ENCODE results near the gene PHKB.
"Not testable (repeated sequence)": the region's sequence is repeated elsewhere in the genome, so short reads cannot be mapped to it uniquely, and the experiment has no call there.

PHKB gene

GRCh38 chr16:47511882-47512281 lies 50.8 kb downstream of the PHKB start:
- no peak for DNase-seq

DNA sequence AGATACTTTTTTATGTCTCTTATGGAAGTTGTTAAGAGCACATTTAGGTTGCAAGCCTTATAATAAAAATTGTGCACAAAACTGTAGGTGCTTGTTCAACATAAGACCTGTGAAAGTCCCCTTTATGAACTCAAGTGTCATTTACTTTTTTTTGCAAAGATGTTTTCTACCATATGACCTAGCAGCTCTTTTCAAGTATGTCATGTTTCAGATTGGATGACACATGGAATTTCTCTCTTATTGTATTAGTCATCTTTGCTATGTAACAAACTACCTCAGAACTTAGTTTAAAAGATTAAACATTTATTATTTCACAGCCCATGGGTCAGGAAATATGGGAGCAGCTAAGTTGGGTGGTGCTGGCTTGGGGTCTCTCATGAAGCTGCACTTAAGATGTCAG lies 57.9 kb downstream of the PHKB start:
- no peak for DNase-seq

GRCh38 chr16:47519546-47519945 lies 58.4 kb downstream of the PHKB start:
- no peak for DNase-seq

DNA sequence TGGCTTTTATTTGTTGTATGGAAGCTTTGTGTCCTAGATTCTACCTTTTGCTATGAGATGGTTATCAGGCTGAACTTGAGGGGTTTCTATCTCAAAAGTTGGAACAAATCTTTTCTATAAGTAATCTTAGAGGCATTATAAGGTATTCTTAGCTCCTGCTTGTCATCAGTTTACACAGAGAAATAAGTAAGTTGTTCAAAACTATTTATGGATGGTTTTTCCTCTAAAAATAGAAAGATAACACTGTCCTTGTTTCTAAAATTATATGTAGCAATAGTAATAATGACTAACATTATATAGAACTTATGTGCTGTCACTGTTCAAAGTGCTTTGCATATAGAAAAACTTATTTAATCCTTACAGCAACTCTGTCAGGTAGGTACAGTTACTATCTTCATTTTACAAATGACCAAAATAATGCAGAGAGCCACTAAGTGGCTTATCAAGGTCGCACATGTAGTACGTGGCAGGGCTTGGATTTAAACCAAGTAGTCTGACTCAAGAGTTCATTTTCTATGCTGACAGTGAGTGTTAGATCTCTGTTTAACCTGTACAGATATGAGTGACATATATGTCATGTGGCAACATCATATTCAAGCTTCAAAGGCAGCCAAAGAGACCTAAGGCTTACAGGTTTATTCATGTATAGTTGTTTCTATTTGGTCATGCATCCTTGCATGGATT lies 59.0 kb downstream of the PHKB start:
- no peak for DNase-seq

DNA sequence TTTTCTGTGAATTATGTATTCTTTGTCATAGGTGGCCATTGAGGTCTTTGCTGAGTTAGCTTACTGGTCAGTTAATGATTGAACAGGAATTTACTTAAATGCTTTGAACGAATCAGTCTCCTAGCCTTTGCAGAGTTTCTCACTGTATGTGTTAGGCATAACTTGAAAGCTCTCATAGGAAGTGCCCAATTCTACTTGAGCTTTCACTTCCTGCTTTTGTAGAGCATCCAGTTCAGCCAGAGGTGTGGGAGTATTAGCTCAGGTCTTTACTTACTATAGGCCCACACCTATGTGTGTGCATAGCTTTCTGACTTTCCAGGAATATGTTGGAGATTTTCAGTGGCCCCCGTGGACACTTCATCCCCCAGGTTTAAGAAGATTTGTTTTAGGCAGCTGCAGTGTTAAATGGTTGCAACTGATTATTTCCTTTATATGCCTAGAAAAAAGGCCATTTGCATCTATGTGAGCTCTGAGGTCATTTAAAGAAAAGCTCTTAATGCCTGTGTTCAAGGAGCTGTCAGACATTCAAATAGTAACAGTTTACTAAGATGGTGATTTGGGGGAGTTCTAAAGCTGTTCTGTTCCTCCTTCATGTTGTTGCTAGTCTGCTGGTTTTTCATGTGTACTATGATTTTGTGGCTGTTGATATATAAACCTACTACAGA lies 62.3 kb downstream of the PHKB start:
- DNase-seq, result no peak

- DNase-seq, result no peak
Measured at GRCh38 chr16:47524007-47524405, 62.9 kb downstream of the PHKB start.

DNA sequence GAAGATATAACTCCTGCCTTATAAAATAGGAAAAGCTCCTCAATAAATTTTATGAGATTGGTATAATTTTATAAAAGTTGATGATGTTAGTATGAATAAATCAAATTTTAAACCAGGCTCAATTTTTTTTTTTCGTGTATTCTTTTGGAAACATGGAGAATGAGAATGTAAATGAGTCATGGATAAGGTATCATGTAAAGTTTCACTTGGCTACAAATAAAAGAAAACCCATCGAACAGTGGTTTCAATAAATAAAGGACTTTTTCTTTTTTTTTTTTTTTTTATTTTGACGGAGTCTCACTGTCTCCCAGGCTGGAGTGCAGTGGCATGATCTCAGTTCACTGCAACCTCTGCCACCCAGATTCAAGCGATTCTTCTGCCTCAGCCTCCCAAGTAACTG lies 67.3 kb downstream of the PHKB start:
- DNase-seq, result no peak

- no peak for DNase-seq
Measured at GRCh38 chr16:47533744-47534292, 72.7 kb downstream of the PHKB start.

GRCh38 chr16:47538472-47538871 lies 77.3 kb downstream of the PHKB start:
- DNase-seq, result no peak

GRCh38 chr16:47539707-47540670 lies 78.9 kb downstream of the PHKB start:
- not testable (repeated sequence) for DNase-seq

GRCh38 chr16:47541135-47541534 lies 80.0 kb downstream of the PHKB start:
- DNase-seq, result not testable (repeated sequence)

GRCh38 chr16:47544255-47544654 lies 83.1 kb downstream of the PHKB start:
- DNase-seq, result not testable (repeated sequence)

DNA sequence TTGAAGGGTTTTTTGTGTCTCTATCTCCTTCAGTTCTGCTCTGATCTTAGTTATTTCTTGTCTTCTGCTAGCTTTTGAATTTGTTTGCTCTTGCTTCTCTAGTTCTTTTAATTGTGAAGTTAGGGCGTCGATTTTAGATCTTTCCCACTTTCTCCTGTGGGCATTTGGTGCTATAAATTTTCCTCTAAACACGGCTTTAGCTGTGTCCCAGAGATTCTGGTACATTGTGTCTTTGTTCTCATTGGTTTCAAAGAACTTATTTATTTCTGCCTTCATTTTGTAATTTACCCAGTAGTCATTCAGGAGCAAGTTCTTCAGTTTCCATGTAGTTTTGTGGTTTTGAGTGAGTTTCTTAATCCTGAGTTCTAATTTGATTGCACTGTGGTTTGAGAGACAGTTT lies 90.1 kb downstream of the PHKB start:
- not testable (repeated sequence) for DNase-seq

DNA sequence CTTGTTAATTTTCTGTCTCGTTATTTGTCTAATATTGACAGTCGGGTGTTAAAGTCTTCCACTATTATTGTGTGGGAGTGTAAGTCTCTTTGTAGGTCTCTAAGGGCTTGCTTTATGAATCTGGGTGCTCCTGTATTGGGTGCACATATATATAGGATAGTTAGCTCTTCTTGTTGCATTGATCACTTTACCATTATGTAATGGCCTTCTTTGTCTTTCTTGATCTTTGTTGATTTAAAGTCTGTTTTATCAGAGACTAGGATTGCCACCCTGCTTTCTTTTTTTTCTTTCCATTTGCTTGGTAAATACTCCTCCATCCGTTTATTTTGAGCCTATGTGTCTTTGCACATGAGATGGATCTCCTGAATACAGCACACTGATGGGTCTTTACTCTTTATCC lies 90.6 kb downstream of the PHKB start:
- DNase-seq, result not testable (repeated sequence)

DNA sequence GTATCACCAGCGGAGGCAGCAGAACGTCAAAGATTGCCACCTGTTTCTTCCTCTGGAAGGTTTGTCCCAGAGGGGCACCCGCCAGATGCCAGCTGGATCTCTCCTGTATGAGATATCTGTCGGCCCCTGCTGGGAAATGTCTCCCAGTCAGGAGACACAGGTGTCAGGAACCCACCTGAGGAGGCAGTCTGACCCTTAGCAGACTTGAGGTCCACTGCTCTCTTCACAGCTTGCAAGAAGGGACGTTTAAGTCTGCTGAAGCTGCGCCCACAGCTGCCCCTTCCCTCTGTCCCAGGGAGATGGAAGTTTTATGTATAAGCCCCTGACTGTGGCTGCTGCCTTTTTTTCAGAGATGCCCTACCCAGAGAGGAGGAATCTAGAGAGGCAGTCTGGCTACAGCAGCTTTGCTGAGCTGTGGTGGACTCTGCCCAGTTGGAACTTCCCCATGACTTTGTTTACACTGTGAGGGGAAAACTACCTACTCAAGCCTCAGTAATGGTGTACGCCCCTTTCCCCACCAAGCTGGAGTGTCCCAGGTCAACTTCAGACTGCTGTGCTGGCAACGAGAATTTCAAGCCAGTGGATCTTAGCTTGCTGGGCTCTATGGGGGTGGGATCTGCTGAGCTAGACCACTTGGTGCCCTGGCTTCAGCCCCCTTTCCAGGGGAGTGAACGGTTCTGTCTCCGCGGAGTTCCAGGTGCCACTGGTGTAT lies 92.9 kb downstream of the PHKB start:
- DNase-seq, result no peak

- DNase-seq, result not testable (repeated sequence)
Measured at GRCh38 chr16:47554587-47554986, 93.5 kb downstream of the PHKB start.

DNA sequence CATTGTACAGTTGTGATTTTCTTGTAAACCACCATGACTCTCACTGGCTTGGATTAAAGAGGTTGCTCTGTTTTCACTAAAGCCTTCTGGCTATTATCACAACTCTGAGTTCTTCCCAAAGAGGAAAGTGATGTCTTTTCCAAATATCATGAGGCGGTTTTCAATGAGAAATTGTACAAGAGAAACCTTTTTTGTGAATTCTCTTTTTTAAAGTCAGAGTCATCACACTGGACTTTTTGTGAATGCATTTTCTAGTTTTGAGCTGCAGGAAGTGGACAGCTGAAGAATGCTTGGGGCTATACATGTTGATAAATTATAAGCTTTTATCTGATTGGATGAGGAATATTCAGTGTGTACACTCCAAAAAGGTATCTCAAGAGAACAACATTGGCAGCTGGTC lies 100.2 kb downstream of the PHKB start:
- DNase-seq, result no peak

GRCh38 chr16:47562366-47562765 lies 101.2 kb downstream of the PHKB start:
- no peak for DNase-seq

DNA sequence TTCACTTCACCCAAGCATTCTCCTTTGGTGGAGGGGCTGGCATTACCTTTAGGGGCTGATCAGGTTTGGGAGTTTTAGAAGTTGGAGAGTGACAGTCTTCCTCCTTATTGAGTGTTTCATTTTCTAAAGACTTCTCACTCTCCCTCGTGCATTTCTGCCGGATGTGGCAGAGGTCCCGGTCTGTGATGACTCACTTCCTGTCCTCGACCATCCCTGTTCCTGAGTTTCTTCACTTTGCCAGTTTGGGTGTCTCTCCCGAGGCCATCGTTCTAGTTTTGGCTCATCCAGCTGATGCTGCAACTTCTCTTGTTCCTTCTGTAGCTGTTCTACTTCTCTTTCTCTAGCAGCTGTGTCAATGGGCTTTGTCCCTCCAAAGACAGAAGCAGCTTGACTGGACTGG lies 104.3 kb downstream of the PHKB start:
- no peak for DNase-seq

GRCh38 chr16:47567321-47567720 lies 106.2 kb downstream of the PHKB start:
- DNase-seq, result no peak

GRCh38 chr16:47568351-47568750 lies 107.2 kb downstream of the PHKB start:
- DNase-seq, result no peak

DNA sequence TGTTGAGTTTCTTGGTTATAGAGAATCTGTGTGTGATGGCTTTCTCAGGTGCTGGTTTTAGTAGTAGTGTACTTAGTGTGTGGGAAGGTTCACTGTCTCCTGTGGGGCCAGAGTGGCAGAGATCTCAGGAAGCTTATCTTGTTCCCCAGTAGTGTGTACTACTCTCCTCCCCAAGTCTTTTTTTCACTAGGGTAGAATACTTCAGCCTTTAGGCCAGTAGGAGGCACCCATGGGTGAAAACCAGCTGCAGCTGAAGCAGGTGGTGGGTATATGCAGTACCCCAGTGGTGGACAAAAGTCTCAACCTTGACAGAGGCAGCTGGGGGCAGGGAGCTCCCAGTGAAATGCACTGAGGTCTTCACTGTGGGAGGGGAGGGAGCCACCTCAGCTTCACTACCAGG lies 109.9 kb downstream of the PHKB start:
- DNase-seq, result no peak

DNA sequence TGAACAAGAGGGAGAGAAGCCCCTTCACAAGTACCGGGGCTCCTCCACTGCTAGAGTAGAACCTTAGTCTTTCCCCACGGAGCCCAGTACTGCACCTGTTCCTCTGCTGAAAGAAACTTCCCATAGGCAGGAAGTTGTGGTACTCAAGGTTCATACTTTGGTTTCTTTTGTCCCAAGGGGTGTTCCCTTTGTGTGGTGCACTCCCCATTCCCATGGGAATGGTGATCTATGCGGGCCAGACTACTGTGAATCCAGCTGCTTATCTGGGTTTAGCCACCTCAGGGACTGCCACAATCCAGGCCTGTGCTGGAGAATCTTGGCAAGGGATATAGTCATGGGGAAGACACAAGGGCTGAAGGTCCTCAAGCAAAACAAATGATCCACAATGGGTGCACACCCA lies 110.6 kb downstream of the PHKB start:
- no peak for DNase-seq
